ENCODE results near the gene MSRB1.
"Not testable (repeated sequence)": the region's sequence is repeated elsewhere in the genome, so short reads cannot be mapped to it uniquely, and the experiment has no call there.

Gene MSRB1

GRCh38 chr16:1900452-1900774, 42.6 kb downstream of the MSRB1 start:
- DNase-seq (ENCODE audit: low read depth in 2 of 2): no peak

- no peak for DNase-seq (ENCODE audit: low read depth in 2 of 2)
Measured at GRCh38 chr16:1899641-1900451, 43.2 kb downstream of the MSRB1 start.

- not testable (repeated sequence) for DNase-seq (ENCODE audit: low read depth in 2 of 2)
Measured at GRCh38 chr16:1897692-1898091, 45.3 kb downstream of the MSRB1 start.

DNA sequence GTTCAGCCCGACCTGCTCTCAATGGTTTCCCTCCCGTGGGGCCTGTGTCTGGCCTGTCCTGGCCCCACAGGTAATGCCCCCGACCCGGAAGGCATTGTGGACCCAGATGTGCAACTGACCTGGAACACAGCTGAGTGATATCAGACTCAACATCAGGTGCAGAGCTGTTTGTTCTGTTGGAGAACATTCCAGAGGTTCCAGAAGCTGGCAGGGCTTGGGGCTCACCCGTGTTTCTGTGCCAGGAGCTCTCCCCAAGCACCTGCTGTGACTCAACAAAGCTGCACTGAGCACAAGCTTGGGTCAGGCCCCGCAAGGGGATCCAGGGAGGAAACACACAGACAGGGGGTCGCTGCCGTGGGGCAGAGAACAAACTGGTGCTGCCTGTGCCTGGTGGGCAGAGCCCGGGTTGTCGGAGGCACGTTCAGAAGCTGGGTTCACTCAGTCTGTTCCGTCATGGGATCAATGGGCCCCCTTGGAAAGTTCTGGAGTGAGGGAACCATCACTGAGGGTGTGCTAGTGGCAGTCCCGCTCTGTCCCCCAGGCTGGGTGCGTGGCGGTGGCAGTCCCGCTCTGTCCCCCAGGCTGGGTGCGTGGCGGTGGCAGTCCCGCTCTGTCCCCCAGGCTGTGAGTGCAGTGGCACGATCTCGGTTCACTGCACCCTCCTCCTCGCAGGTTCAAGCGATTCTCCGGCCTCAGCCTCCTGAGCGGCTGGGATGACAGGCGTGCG, 46.9 kb downstream of the MSRB1 start:
- DNase-seq (ENCODE audit: low read depth in 2 of 2): no peak

DNA sequence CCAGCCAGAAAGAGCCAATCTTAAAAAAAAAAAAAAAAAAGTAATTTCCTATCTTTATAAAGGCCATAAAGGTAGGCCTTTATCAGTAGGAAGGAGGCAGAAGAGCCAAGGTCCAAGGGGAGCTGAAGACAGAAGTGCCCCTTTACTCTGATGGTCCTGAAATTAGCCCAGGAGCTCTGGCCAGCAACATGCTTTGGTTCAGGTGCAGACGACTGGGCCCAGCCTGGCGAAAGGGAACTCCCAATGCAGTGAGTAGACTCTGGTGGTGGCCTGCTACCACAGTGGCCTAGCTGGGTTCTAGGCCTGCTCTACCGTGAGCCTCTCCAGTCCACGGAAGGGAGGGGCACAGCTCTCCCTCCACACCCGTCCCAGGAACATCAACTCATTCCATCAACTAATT, 47.9 kb downstream of the MSRB1 start:
- no peak for DNase-seq (ENCODE audit: low read depth in 2 of 2)

GRCh38 chr16:1890708-1891050, 52.3 kb downstream of the MSRB1 start:
- no peak for DNase-seq (ENCODE audit: low read depth in 2 of 2)

DNA sequence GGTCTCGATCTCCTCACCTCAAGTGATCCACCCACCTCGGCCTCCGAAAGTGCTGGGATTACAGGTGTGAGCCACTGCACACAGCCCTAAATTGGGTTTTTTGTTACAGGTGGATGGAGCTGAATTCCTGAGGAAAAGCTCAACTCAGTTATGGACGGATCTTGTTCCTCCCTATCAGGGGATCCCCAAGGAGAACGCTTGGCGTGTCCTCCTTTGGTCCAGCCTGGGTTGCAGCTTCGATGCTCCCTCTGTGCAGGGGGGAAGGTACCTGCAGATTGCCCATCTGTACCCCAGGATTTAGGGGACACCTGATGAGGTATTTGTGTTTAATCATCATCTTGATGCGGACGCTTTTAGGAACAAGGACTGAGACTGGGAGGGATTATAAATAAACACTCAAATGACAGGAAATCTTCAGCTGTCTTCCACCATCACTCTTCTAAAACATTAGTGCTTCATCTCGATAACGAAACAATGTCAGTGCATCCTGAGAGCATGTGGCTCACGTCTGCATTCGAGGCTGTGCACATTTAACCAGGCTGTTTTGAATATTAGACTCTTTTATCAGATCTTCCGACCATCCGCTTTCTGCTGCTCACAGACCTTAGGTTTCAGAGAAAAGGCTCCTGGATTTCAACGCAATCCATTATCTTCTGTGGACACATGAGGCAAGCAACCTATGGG, 52.8 kb downstream of the MSRB1 start:
- DNase-seq (ENCODE audit: low read depth in 2 of 2): no peak

All from stimulated activated CD8-positive, alpha-beta memory T cell treated with anti-CD3 and anti-CD28 coated beads, Interleukin-15, amount 100 ng/mL, for 48 hours (primary cell).